Right lobe of liver (tissue), 4 donors: Measurements from ENCODE around the gene U2AF1L4.

ENCODE experiments used
- POLR2A ChIP-seq: fragments of 450-650 bp; IDR thresholded peaks from one replicate; pipeline ENCODE4 v1.6.1; 2017; ENCODE audit warnings: antibody characterized with exemption, mild to moderate bottlenecking
- TF ChIP-seq, protein P1 (sequence below), 4 donors: fragments of 200-600 bp in 3 of 4; fragments of 450-650 bp in 1 of 4; IDR thresholded peaks; one replicate each; pipeline versions ENCODE4 v1.5.1 to v1.8.0; 2016 to 2022; ENCODE audit warnings: antibody characterized with exemption in 4 of 4, mild to moderate bottlenecking in 2 of 4
- donor health status: DM: no; HTN: no; CAD: no.
- donor health status: DM: no; HTN: no; CAD: no.
- donor health status: DM: no; HTN: yes; CAD: no.

- TF ChIP-seq, protein P1, sequence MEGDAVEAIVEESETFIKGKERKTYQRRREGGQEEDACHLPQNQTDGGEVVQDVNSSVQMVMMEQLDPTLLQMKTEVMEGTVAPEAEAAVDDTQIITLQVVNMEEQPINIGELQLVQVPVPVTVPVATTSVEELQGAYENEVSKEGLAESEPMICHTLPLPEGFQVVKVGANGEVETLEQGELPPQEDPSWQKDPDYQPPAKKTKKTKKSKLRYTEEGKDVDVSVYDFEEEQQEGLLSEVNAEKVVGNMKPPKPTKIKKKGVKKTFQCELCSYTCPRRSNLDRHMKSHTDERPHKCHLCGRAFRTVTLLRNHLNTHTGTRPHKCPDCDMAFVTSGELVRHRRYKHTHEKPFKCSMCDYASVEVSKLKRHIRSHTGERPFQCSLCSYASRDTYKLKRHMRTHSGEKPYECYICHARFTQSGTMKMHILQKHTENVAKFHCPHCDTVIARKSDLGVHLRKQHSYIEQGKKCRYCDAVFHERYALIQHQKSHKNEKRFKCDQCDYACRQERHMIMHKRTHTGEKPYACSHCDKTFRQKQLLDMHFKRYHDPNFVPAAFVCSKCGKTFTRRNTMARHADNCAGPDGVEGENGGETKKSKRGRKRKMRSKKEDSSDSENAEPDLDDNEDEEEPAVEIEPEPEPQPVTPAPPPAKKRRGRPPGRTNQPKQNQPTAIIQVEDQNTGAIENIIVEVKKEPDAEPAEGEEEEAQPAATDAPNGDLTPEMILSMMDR (IDR thresholded peaks at IDR 0.05), result no peak
- TF ChIP-seq POLR2A, result no peak
Observed at GRCh38 chr19:35774274-35775045, 29.2 kb upstream of the U2AF1L4 start.
